Left lung (tissue), 10 donors: Measurements from ENCODE around the gene NYNRIN. TPM values are rescaled to one million over a fixed set of nuclear protein-coding genes. Genes with fewer than 3 reads are reported as not detected.

Experiments
- ATAC-seq: fragments of 200-7000 bp; cut with Tn5 transposase; one replicate; pipeline ENCODE4 v1.9.1; 2020; ENCODE audit warnings: moderate library complexity
- DNase-seq, 4 donors: peaks; one replicate each; pipeline ENCODE4 v3.0.0-alpha.2; 2013 to 2020
- H3K27ac ChIP-seq, 2 donors: fragments of 200-600 bp; sonication (generic) in 1 of 2; one replicate each; pipeline versions ENCODE4 v1.5.0 to v1.8.0; 2020 to 2021
- H3K27me3 ChIP-seq, 2 donors: fragments of 200-600 bp; sonication (generic) in 1 of 2; one replicate each; pipeline versions ENCODE4 v1.5.0 to v1.8.0; 2020 to 2021
- H3K36me3 ChIP-seq, 2 donors: fragments of 200-600 bp; sonication (generic) in 1 of 2; one replicate each; pipeline versions ENCODE4 v1.5.0 to v1.8.0; 2020 to 2021
- H3K4me1 ChIP-seq, 2 donors: fragments of 200-600 bp; one replicate each; pipeline ENCODE4 v1.8.0; 2021
- H3K4me3 ChIP-seq, 2 donors: fragments of 200-600 bp; sonication (generic) in 1 of 2; one replicate each; pipeline versions ENCODE4 v1.5.0 to v1.8.0; 2020 to 2021; ENCODE audit warnings: mild to moderate bottlenecking in 1 of 2
- H3K9me3 ChIP-seq, 2 donors: fragments of 200-600 bp; sonication (generic) in 1 of 2; one replicate each; pipeline versions ENCODE4 v1.5.0 to v1.8.0; 2020 to 2021
- intact Hi-C, 2 donors: fragments of 100-400 bp; cut with DNase I; formaldehyde crosslinking; loops; one replicate each; pipeline versions ENCODE4 v1.11.2 to v1.14.2; 2022
- polyA plus RNA-seq, 6 donors: library from polyadenylated mRNA; unstranded; fragments of 120-200 nt; gene quantifications; one replicate each; pipeline ENCODE4 v1.2.1, GENCODE V29; 2013; ENCODE audit not compliant: insufficient read length in 6 of 6
- total RNA-seq, 2 donors: library from RNA; stranded (reverse); fragmentation: NEBNext Ultra II Directional; extraction: Animal tissue kit (Norgen Biotek cat#: 25700); gene quantifications; one replicate each; pipeline ENCODE4 v1.2.1, GENCODE V29; 2021
- TF ChIP-seq, protein P1 (sequence below), 2 donors: fragments of 200-600 bp; sonication (generic) in 1 of 2; IDR thresholded peaks; one replicate each; pipeline versions ENCODE4 v1.5.0 to v1.8.0; 2021; ENCODE audit warnings: antibody characterized with exemption in 2 of 2
- donor health status: DM: no; HTN: yes; CAD: no.
- donor health status: DM: no; HTN: no; CAD: no.

Gene NYNRIN
- total and polyA plus RNA-seq, 8 donors, result 16.2 to 120 (median 91.9) TPM

DNA sequence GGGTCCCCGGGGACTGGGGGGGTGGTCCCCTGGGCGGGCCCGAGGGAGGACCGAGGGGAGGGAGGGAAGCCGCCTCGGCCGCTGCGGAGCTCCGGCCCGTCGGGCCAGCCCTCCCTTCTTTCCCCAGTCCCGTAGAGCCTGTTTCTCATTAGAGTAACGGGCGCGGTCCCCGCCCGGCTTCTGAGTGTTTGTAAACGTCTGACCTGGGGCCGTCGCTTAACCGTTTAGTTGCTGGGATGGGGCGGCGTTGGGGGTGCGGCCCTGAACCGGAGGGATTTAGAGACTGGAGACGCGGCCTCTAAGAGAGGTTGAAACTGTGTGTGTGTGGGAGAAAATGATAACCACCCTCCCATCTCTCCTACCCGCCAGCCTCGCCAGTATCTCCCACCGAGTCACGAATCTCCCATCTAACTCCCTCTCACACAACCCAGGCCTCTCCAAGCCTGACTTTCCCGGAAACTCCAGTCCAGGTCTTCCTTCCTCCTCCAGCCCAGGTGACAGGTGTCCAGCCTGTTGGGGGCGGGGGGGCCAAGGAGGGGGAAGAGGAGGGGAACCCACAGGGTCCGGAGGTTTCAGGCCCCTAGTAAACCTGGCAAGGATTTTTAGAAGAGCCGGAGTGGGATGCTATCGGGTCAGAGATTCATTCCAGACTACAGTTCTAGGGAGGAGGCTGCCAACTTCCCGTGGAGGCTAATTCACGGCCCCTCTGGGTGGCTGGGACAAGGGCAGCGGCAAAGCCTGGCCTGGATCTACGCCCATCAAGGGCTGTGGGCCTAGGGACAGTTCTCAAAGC, 31.9 kb upstream of the NYNRIN start:
- intact Hi-C loops, result loop anchor here in 1 of 2 donors (5.0 kb wide), 1 partner anchor 65 kb away; no protein-coding TSS in a partner anchor
- peaks cover 0 to 58% of the 10 kb centered on the region in 2 donors for H3K27me3 ChIP-seq
- ATAC-seq, result peak; percentile 84

DNA sequence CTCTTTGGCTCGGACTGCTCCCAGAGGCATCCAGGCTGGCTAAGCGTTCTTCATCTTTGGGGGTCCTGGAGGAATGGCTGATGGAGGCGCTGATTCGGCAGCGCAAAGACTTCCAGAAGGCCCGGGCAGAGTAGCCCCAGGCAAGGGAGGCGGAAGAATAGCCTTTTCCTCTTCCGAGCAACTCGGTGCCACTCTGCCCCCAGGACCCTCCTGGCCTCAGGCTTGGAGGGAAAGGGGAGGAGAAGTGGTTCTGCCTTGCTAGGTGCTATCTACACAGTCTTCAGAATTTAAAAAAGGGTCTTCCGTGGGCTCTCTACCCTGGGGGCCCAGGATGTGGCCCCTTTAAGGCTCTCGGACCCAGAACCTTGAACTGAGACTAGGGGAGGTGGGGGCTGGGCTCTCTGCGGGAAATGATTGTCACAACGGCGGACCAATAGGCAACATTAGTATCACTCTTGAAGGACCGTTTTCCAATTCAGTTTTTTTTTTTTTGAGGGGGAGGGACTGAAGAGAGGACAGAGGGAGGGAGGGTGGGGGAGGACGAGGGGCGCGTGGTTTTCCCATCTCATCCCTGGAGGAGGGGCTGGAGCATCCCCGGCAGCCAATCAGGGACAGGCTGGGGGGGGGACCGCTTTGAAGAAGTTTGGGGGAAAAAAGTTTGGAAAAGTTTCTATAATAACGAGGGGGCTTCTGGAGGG, 31.1 kb upstream of the NYNRIN start, which contains the start of gene NFATC4:
NFATC4 (plus strand) TSS at position 671 of the 698 bp plus-strand sequence. CDS start 157 bp downstream, outside the sequence.
- Histone ChIP-seq H3K9me3 (no peaks in the 10 kb centered on the region), H3K4me1 (peaks cover 5 to 29% of the 10 kb centered on the region in 2 donors), H3K4me3 (peak within 1 kb of the TSS; percentile 46 to 47), H3K27ac (peak within 1 kb of the TSS; percentile 78 to 94), H3K27me3 (peaks cover 0 to 58% of the 10 kb centered on the region in 2 donors), H3K36me3 (no peaks in the 10 kb centered on the region)
- ATAC-seq (peak; percentile 37), DNase-seq (peak in 3 of 4 donors; percentile 82 to 94 (median 91))
- TF ChIP-seq, protein P1, sequence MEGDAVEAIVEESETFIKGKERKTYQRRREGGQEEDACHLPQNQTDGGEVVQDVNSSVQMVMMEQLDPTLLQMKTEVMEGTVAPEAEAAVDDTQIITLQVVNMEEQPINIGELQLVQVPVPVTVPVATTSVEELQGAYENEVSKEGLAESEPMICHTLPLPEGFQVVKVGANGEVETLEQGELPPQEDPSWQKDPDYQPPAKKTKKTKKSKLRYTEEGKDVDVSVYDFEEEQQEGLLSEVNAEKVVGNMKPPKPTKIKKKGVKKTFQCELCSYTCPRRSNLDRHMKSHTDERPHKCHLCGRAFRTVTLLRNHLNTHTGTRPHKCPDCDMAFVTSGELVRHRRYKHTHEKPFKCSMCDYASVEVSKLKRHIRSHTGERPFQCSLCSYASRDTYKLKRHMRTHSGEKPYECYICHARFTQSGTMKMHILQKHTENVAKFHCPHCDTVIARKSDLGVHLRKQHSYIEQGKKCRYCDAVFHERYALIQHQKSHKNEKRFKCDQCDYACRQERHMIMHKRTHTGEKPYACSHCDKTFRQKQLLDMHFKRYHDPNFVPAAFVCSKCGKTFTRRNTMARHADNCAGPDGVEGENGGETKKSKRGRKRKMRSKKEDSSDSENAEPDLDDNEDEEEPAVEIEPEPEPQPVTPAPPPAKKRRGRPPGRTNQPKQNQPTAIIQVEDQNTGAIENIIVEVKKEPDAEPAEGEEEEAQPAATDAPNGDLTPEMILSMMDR (IDR thresholded peaks at IDR 0.05), result no peak
- intact Hi-C loops, result loop anchor here in 1 of 2 donors (5.0 kb wide), 1 partner anchor 65 kb away; no protein-coding TSS in a partner anchor

More for the DNA sequence above, 31.9 kb upstream of the NYNRIN start:
- peak; percentile 91 to 97 (median 93) for DNase-seq
- TF ChIP-seq, protein P1 (IDR thresholded peaks at IDR 0.05), result no peak
- Histone ChIP-seq H3K4me3 (peak overlapping the region; percentile 14 to 46), H3K27ac (peak overlapping the region; percentile 78 to 94), H3K36me3 (no peaks in the 10 kb centered on the region), H3K9me3 (no peaks in the 10 kb centered on the region), H3K4me1 (peaks cover 5 to 29% of the 10 kb centered on the region in 2 donors)

DNA sequence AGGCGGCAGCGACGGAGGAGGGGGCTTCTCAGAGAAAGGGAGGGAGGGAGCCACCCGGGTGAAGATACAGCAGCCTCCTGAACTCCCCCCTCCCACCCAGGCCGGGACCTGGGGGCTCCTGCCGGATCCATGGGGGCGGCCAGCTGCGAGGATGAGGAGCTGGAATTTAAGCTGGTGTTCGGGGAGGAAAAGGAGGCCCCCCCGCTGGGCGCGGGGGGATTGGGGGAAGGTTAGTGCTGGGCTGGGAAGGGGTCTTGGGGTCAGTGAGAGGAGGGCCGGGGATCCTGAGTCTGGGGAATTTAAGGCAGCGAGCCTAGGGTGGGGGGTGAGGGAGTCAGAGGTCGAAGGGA, 30.6 kb upstream of the NYNRIN start:
- intact Hi-C loops, result loop anchor here in 1 of 2 donors (5.0 kb wide), 1 partner anchor 64 kb away; no protein-coding TSS in a partner anchor
- TF ChIP-seq, protein P1 (IDR thresholded peaks at IDR 0.05), result no peak
- peak in 1 of 4 donors; percentile 23 for DNase-seq
- no peaks in the 10 kb centered on the region for H3K36me3 ChIP-seq
- H3K9me3 ChIP-seq, result no peaks in the 10 kb centered on the region
- H3K27ac ChIP-seq, result peak overlapping the region; percentile 58 to 79
- H3K27me3 ChIP-seq, result peaks cover 0 to 58% of the 10 kb centered on the region in 2 donors
- no peak for ATAC-seq
- H3K4me1 ChIP-seq, result peaks cover 5 to 29% of the 10 kb centered on the region in 2 donors
- peak overlapping the region; percentile 46 to 47 for H3K4me3 ChIP-seq

DNA sequence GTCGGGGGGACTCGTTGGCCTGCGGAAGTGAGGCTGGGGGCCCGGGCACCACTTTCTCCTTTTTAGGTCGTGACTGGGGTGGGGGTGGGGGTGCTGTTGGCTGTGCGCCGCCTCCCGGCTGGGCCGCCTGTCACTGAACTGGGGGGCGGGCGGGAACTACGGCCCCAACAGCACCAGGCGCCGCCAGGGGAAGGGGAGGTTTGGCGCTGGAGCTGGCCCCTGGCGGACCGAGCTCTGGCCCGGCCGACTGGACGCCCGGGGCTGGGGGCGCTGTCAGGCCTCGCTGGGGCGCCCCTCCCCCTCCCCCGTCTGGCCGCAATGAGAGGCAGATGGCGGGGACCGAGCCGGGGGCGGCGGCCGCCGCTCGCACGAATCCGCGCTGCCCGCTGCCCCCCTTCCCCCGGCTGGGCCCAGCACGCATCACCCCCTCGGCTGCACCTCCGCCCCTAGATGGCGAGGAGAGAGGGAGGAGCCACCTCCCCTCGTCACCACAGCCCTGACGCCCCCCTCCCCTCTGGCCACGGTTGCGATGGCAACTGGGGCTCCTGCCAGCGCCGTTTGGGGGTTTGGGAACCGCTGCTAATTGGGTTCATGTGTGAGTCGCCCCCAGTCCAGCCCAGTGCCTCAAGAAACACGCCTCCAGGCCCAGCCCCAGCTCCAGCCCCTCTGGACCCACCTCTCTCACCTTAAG, 30.1 kb upstream of the NYNRIN start:
- ATAC-seq, result no peak
- TF ChIP-seq, protein P1 (IDR thresholded peaks at IDR 0.05), result no peak
- intact Hi-C loops, result loop anchor here in 1 of 2 donors (5.0 kb wide), 1 partner anchor 64 kb away; no protein-coding TSS in a partner anchor

More for the DNA sequence above, 30.1 kb upstream of the NYNRIN start:
- no peaks in the 10 kb centered on the region for H3K36me3 ChIP-seq
- H3K4me1 ChIP-seq, result peaks cover 5 to 29% of the 10 kb centered on the region in 2 donors
- H3K4me3 ChIP-seq, result peak overlapping the region; percentile 46 to 47
- peak overlapping the region; percentile 58 to 79 for H3K27ac ChIP-seq
- no peaks in the 10 kb centered on the region for H3K9me3 ChIP-seq
- peak in 3 of 4 donors; percentile 54 to 93 (median 80) for DNase-seq
- H3K27me3 ChIP-seq, result peaks cover 0 to 58% of the 10 kb centered on the region in 2 donors
